HG02798 (cell line): Measurements from ENCODE around the gene CFAP73.

Source experiments
- ATAC-seq: cut with Tn5 transposase; IDR thresholded peaks from one replicate; pipeline ENCODE4 v1.9.1; 2021; ENCODE audit warnings: mild to moderate bottlenecking; ENCODE audit not compliant: unreplicated experiment, poor library complexity

The CFAP73 gene

GRCh38 chr12:113161415-113162016 lies 12.0 kb downstream of the CFAP73 start:
- no peak for ATAC-seq

- no peak for ATAC-seq
Observed at GRCh38 chr12:113162102-113163029, 12.8 kb downstream of the CFAP73 start.

- no peak for ATAC-seq
Observed at GRCh38 chr12:113163030-113163360, 13.5 kb downstream of the CFAP73 start.

- no peak for ATAC-seq
Observed at GRCh38 chr12:113164014-113164413, 14.5 kb downstream of the CFAP73 start.

- no peak for ATAC-seq
Observed at GRCh38 chr12:113165521-113166450, 16.3 kb downstream of the CFAP73 start.

GRCh38 chr12:113167868-113168267 lies 18.3 kb downstream of the CFAP73 start:
- no peak for ATAC-seq

- ATAC-seq, result no peak
Observed at GRCh38 chr12:113169697-113170096, 20.2 kb downstream of the CFAP73 start.

GRCh38 chr12:113170457-113170856 lies 20.9 kb downstream of the CFAP73 start:
- no peak for ATAC-seq

GRCh38 chr12:113170926-113171325 lies 21.4 kb downstream of the CFAP73 start:
- no peak for ATAC-seq

- ATAC-seq, result no peak
Observed at GRCh38 chr12:113171543-113171942, 22.0 kb downstream of the CFAP73 start.

- no peak for ATAC-seq
Observed at GRCh38 chr12:113172185-113172584, 22.7 kb downstream of the CFAP73 start.

GRCh38 chr12:113173081-113173698 lies 23.7 kb downstream of the CFAP73 start:
- ATAC-seq, result peak; percentile 76

GRCh38 chr12:113174461-113175384 lies 25.2 kb downstream of the CFAP73 start:
- ATAC-seq, result peak; percentile 50

GRCh38 chr12:113179023-113179422 lies 29.5 kb downstream of the CFAP73 start:
- no peak for ATAC-seq

- ATAC-seq, result no peak
Observed at GRCh38 chr12:113180333-113180732, 30.8 kb downstream of the CFAP73 start.

- ATAC-seq, result no peak
Observed at GRCh38 chr12:113181975-113182374, 32.5 kb downstream of the CFAP73 start.

GRCh38 chr12:113183030-113183589 lies 33.6 kb downstream of the CFAP73 start:
- ATAC-seq, result no peak

- peak; percentile 55 for ATAC-seq
Observed at GRCh38 chr12:113184098-113184899, 34.8 kb downstream of the CFAP73 start.
